ENCODE results near the gene PRUNE2.

- TF ChIP-seq CTCF (IDR thresholded peaks at IDR 0.05; ENCODE audit: insufficient read depth, low read length, poor library complexity, severe bottlenecking) (no peak), EZH2phosphoT487 (conservative IDR thresholded peaks at IDR 0.05; ENCODE audit: low read length) (no peak)
These were observed 298.0 kb downstream of the PRUNE2 start for GRCh38 chr9:76607730-76608436.
